IMR-90 (cell line): Measurements from ENCODE around the gene IZUMO2. TPM values are rescaled to one million over a fixed set of nuclear protein-coding genes. Genes with fewer than 3 reads are reported as not detected.

Source experiments
- ATAC-seq: fragments of 200-7000 bp; cut with Tn5 transposase; 2 replicates; pipeline ENCODE4 v1.9.1; 2020; ENCODE audit warnings: low read depth, mild to moderate bottlenecking, moderate library complexity
- BruUV-seq: library from RNA; stranded (reverse); fragments of 400-500 nt; replicated peaks from 2 replicates; lab custom pipeline; 2021; lab: Mats Ljungman, UMichigan
- CTCF ChIA-PET: fragments of 300-600 bp; formaldehyde crosslinking; extraction: SDS; loops from one replicate; lab custom pipeline; 2021; ENCODE audit warnings: antibody characterized with exemption; lab: Yijun Ruan, JAX
- POLR2A ChIA-PET: fragments of 300-600 bp; sonication (Branson Sonifier 250); formaldehyde crosslinking; loops from one replicate; lab custom pipeline; 2022; ENCODE audit warnings: antibody characterized with exemption; ENCODE audit not compliant: unreplicated experiment; lab: Charles Lee
- DNase-seq: peaks from one replicate; pipeline ENCODE4 v3.0.0; 2013
- H2AFZ ChIP-seq: replicated peaks from 2 replicates; pipeline ENCODE3; 2013; ENCODE audit warnings: low read length, mild to moderate bottlenecking; ENCODE audit not compliant: poor library complexity
- H2AK5ac ChIP-seq: 2 replicates; pipeline ENCODE4 v1.6.1; 2013; ENCODE audit warnings: low read depth, low read length, inconsistent platforms
- H2AK9ac ChIP-seq: replicated peaks from 2 replicates; pipeline ENCODE3; 2013; ENCODE audit warnings: mild to moderate bottlenecking, low read depth, low read length, moderate library complexity; ENCODE audit not compliant: poor library complexity
- H2BK120ac ChIP-seq: 2 replicates; pipeline ENCODE4 v1.6.1; 2013; ENCODE audit warnings: low read depth, low read length, inconsistent platforms
- H2BK15ac ChIP-seq: 3 replicates; pipeline ENCODE4 v1.6.1; 2013; ENCODE audit warnings: low read depth, low read length, inconsistent platforms
- H2BK20ac ChIP-seq: 2 replicates; pipeline ENCODE4 v1.6.1; 2013; ENCODE audit warnings: low read depth, mild to moderate bottlenecking, inconsistent platforms, low read length, moderate library complexity
- H2BK5ac ChIP-seq: 2 replicates; pipeline ENCODE4 v1.6.1; 2013; ENCODE audit warnings: mild to moderate bottlenecking, low read depth, low read length, inconsistent platforms; ENCODE audit not compliant: poor library complexity, severe bottlenecking
- H3K14ac ChIP-seq: replicated peaks from 2 replicates; pipeline ENCODE4 v1.6.1; 2013; ENCODE audit warnings: low read depth, low read length, inconsistent platforms
- H3K18ac ChIP-seq: 2 replicates; pipeline ENCODE4 v1.6.1; 2013; ENCODE audit warnings: low read depth, low read length, control low read depth
- H3K23ac ChIP-seq: 2 replicates; pipeline ENCODE4 v1.6.1; 2013; ENCODE audit warnings: low read depth, low read length, inconsistent platforms
- H3K27ac ChIP-seq: 2 replicates; pipeline ENCODE4 v1.5.1; 2013; ENCODE audit warnings: mild to moderate bottlenecking, control low read depth, low read length; ENCODE audit not compliant: insufficient read depth
- H3K27me3 ChIP-seq: 2 replicates; pipeline ENCODE4 v1.6.1; 2013; ENCODE audit warnings: low read length; ENCODE audit not compliant: control insufficient read depth, insufficient read depth
- H3K36me3 ChIP-seq: 2 replicates; pipeline ENCODE4 v1.6.1; 2013; ENCODE audit warnings: low read length, mixed read lengths; ENCODE audit not compliant: control insufficient read depth, insufficient read depth
- H3K4ac ChIP-seq: 2 replicates; pipeline ENCODE4 v1.6.1; 2013; ENCODE audit warnings: low read depth, low read length, inconsistent platforms
- H3K4me1 ChIP-seq: 2 replicates; pipeline ENCODE4 v1.6.1; 2013; ENCODE audit warnings: low read length, mixed read lengths; ENCODE audit not compliant: control insufficient read depth, insufficient read depth
- H3K4me2 ChIP-seq: 2 replicates; pipeline ENCODE4 v1.6.1; 2013; ENCODE audit warnings: low read depth, mild to moderate bottlenecking, control low read depth, low read length, moderate library complexity
- H3K4me3 ChIP-seq: 2 replicates; pipeline ENCODE4 v1.5.1; 2013; ENCODE audit warnings: low read depth, mild to moderate bottlenecking, control low read depth, low read length, moderate library complexity; ENCODE audit not compliant: insufficient read depth
- H3K56ac ChIP-seq: 2 replicates; pipeline ENCODE4 v1.6.1; 2013; ENCODE audit warnings: low read length, inconsistent platforms; ENCODE audit not compliant: insufficient read depth; ENCODE audit errors: extremely low read depth
- H3K79me1 ChIP-seq, 2 experiments: 2 replicates each; pipeline ENCODE4 v1.6.1; 2013; ENCODE audit warnings: low read length in 2 of 2, inconsistent platforms in 1 of 2, low read depth in 1 of 2
- H3K9ac ChIP-seq: 2 replicates; pipeline ENCODE4 v1.6.1; 2013; ENCODE audit warnings: low read depth, low read length, control low read depth
- H3K9me1 ChIP-seq: 2 replicates; pipeline ENCODE4 v1.6.1; 2013; ENCODE audit warnings: low read length, inconsistent platforms; ENCODE audit not compliant: insufficient read depth
- H3K9me3 ChIP-seq: 2 replicates; pipeline ENCODE4 v1.6.1; 2013; ENCODE audit warnings: low read length; ENCODE audit not compliant: control insufficient read depth, insufficient read depth
- H4K20me1 ChIP-seq: 2 replicates; pipeline ENCODE4 v1.6.1; 2013; ENCODE audit warnings: low read length, inconsistent platforms; ENCODE audit not compliant: insufficient read depth
- H4K5ac ChIP-seq: 2 replicates; pipeline ENCODE4 v1.6.1; 2013; ENCODE audit warnings: mild to moderate bottlenecking, low read depth, low read length, control low read depth
- H4K8ac ChIP-seq, 2 experiments: 2 replicates each; pipeline ENCODE4 v1.6.1; 2013; ENCODE audit warnings: low read depth in 2 of 2, low read length in 2 of 2, control low read depth in 1 of 2, inconsistent platforms in 1 of 2
- H4K91ac ChIP-seq: 2 replicates; pipeline ENCODE4 v1.6.1; 2013; ENCODE audit warnings: low read depth, low read length, inconsistent platforms; ENCODE audit not compliant: insufficient read depth
- BHLHE40 ChIP-seq: fragments of 150-350 bp; IDR thresholded peaks from 2 replicates; pipeline ENCODE4 v1.6.1; 2016; ENCODE audit warnings: mild to moderate bottlenecking, low read depth, low read length
- WGBS, 2 experiments: methylation state at CpG; one replicate each; pipeline versions ENCODE4 v1.1.5 to v1.1.7; 2013; ENCODE audit warnings: missing lambda C conversion rate in 2 of 2; ENCODE audit not compliant: insufficient read length in 1 of 2; ENCODE audit errors: extremely low coverage in 2 of 2; 5-methylcytosine and 5-hydroxymethylcytosine counted together
- dilution Hi-C: fragments of 300-500 bp; cut with HindIII; formaldehyde crosslinking; loops from one replicate; pipeline ENCODE4 v1.14.3; 2018; ENCODE audit warnings: low sequenced_read_pairs; ENCODE audit not compliant: unreplicated experiment
- in situ Hi-C: fragments of 300-500 bp; cut with MboI; formaldehyde crosslinking; loops from 3 replicates; pipeline ENCODE4 v1.14.3; 2019; ENCODE audit warnings: low sequenced_read_pairs, inconsistent platforms, mixed read lengths
- intact Hi-C: fragments of 100-400 bp; cut with micrococcal nuclease; formaldehyde crosslinking; loops from 2 replicates; pipeline ENCODE4 v1.10.0; 2022
- polyA plus RNA-seq, 3 experiments: library from polyadenylated mRNA; depleted of rRNA; stranded (reverse); fragments of >200 nt; gene quantifications; 2 replicates each; pipeline ENCODE4 v1.2.3, GENCODE V29; 2012; ENCODE audit warnings: low replicate concordance in 1 of 3
- total RNA-seq: library from RNA; depleted of rRNA; stranded (reverse); fragments of >200 nt; gene quantifications from 2 replicates; pipeline ENCODE4 v1.2.3, GENCODE V29; 2012
- TF ChIP-seq, protein P1 (sequence below): fragments of 150-350 bp; IDR thresholded peaks from 2 replicates; pipeline ENCODE4 v1.6.1; 2016; ENCODE audit warnings: low read depth, mild to moderate bottlenecking, low read length, moderate library complexity, borderline replicate concordance
- TF ChIP-seq, protein P2 (sequence below): fragments of 150-350 bp; IDR thresholded peaks from 2 replicates; pipeline ENCODE4 v1.6.1; 2017; ENCODE audit warnings: mild to moderate bottlenecking, antibody characterized with exemption, low read length, low read depth
- TF ChIP-seq, protein P3 (sequence below): conservative IDR thresholded peaks from 2 replicates; pipeline ENCODE4 v1.5.1; 2012; ENCODE audit warnings: mild to moderate bottlenecking, low read depth, low read length, improper control_type of control experiment

IZUMO2 gene
- total and polyA plus RNA-seq, 2 of the 4 experiments (the other 2 are of a cell fraction): not detected

DNA sequence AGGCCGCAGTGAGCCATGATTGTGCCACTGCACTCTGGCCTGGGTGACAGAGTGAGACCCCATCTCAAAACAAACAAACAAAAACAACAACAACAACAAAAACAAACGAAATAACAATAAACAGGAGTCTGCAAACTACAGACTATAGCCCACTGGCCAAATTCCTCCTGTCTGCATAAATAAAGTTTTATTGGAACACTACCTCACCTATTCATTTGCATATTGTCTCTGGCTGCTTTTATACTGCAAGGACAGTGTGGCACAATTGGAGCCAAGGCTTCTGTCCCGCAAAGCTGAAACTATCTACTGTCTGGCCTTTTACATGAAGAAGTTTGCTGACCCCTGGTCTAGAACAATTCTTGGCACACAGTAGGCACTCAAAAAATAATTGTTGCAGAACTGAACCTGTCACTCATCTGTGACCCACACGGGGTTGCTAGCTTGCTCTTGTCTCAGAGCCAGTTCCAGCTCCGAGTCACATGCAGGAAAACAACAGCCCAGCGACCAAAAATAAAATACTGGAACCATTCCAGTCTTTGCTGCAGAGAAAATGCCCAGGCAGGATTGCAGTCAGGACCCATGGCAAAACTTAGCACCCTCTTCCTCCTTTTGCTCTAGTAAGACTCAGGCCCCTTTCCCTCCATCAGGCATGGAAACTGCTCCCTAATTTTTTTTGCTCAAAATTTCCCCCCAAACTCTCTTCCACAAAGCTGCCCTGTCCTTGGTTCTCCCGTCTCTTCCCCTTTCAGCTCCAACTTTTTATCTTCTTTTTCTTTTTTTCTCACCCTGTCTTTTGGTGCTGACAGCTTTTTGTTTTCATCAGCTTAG, 35.6 kb upstream of the IZUMO2 start:
- ChIA-PET POLR2A (no interaction called here), CTCF (no interaction called here)
- Histone ChIP-seq H4K8ac (no peak overlapping the region), H4K5ac (no peak overlapping the region), H2AK9ac (no peak overlapping the region), H4K91ac (no peak overlapping the region), H2BK120ac (no peak overlapping the region), H3K36me3 (no peaks in the 10 kb centered on the region), H2AK5ac (no peak overlapping the region), H2BK15ac (no peak overlapping the region), H3K4me3 (no peak overlapping the region), H3K27ac (no peak overlapping the region), H3K9me3 (peaks cover 19% of the 10 kb centered on the region; the same call in 1 of the 2 replicates), H3K14ac (no peak overlapping the region), H3K9me1 (no peaks in the 10 kb centered on the region), H2BK5ac (no peak overlapping the region), H3K4me1 (no peaks in the 10 kb centered on the region), H3K18ac (no peak overlapping the region), H3K9ac (no peak overlapping the region), H3K79me1 (no peaks in the 10 kb centered on the region), H3K4me2 (no peak overlapping the region), H2AFZ (no peak overlapping the region), H3K23ac (no peak overlapping the region), H3K4ac (no peak overlapping the region), H4K20me1 (no peaks in the 10 kb centered on the region), H2BK20ac (no peak overlapping the region), H3K56ac (no peak overlapping the region), H3K27me3 (peaks cover 3% of the 10 kb centered on the region; the same call in 1 of the 2 replicates)
- WGBS, 2 experiments: 10% methylated on average over 2 of the region's 7 CpGs; no CpG with 5 or more reads in 1 of the 2 experiments
- DNase-seq (no peak), ATAC-seq (no peak)
- BruUV-seq: no TSS peak
- in situ Hi-C loops: no loop called here
- intact Hi-C loops: no loop called here
- dilution Hi-C loops: no loop called here
- TF ChIP-seq, protein P1, sequence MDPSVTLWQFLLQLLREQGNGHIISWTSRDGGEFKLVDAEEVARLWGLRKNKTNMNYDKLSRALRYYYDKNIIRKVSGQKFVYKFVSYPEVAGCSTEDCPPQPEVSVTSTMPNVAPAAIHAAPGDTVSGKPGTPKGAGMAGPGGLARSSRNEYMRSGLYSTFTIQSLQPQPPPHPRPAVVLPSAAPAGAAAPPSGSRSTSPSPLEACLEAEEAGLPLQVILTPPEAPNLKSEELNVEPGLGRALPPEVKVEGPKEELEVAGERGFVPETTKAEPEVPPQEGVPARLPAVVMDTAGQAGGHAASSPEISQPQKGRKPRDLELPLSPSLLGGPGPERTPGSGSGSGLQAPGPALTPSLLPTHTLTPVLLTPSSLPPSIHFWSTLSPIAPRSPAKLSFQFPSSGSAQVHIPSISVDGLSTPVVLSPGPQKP: no peak
- TF ChIP-seq BHLHE40: no peak
- TF ChIP-seq, protein P2, sequence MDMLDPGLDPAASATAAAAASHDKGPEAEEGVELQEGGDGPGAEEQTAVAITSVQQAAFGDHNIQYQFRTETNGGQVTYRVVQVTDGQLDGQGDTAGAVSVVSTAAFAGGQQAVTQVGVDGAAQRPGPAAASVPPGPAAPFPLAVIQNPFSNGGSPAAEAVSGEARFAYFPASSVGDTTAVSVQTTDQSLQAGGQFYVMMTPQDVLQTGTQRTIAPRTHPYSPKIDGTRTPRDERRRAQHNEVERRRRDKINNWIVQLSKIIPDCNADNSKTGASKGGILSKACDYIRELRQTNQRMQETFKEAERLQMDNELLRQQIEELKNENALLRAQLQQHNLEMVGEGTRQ: no peak
- TF ChIP-seq, protein P3, sequence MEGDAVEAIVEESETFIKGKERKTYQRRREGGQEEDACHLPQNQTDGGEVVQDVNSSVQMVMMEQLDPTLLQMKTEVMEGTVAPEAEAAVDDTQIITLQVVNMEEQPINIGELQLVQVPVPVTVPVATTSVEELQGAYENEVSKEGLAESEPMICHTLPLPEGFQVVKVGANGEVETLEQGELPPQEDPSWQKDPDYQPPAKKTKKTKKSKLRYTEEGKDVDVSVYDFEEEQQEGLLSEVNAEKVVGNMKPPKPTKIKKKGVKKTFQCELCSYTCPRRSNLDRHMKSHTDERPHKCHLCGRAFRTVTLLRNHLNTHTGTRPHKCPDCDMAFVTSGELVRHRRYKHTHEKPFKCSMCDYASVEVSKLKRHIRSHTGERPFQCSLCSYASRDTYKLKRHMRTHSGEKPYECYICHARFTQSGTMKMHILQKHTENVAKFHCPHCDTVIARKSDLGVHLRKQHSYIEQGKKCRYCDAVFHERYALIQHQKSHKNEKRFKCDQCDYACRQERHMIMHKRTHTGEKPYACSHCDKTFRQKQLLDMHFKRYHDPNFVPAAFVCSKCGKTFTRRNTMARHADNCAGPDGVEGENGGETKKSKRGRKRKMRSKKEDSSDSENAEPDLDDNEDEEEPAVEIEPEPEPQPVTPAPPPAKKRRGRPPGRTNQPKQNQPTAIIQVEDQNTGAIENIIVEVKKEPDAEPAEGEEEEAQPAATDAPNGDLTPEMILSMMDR: no peak
